CD4-positive, alpha-beta memory T cell (primary cell): ENCODE data around the gene TTC14. TPM values are rescaled to one million over a fixed set of nuclear protein-coding genes. Genes with fewer than 3 reads are reported as not detected.

Experiments used
- CTCF ChIA-PET: fragments of 350-600 bp; sonication (Branson Sonifier 250); formaldehyde crosslinking; loops from one replicate; lab custom pipeline; 2021; ENCODE audit warnings: inconsistent platforms; ENCODE audit not compliant: partially characterized antibody; lab: Charles Lee
- POLR2A ChIA-PET: fragments of 350-600 bp; sonication (Branson Sonifier 250); formaldehyde crosslinking; loops from one replicate; lab custom pipeline; 2021; ENCODE audit not compliant: partially characterized antibody; lab: Charles Lee
- DNase-seq, 5 donors: peaks; one replicate each; pipeline versions ENCODE4 v3.0.0 to v3.0.0-alpha.2; 2020 to 2022; ENCODE audit warnings: mixed read lengths in 1 of 5
- H3K27ac ChIP-seq: one replicate; pipeline ENCODE4 v1.7.0; 2013; ENCODE audit warnings: low read depth, low read length
- H3K27me3 ChIP-seq: 2 replicates; pipeline ENCODE4 v1.7.0; 2013; ENCODE audit warnings: mild to moderate bottlenecking, low read length, moderate library complexity; ENCODE audit not compliant: insufficient read depth
- H3K36me3 ChIP-seq: 2 replicates; pipeline ENCODE4 v1.7.0; 2013; ENCODE audit warnings: mild to moderate bottlenecking, low read length, moderate library complexity; ENCODE audit not compliant: insufficient read depth
- H3K4me1 ChIP-seq: 2 replicates; pipeline ENCODE4 v1.7.0; 2013; ENCODE audit warnings: mild to moderate bottlenecking, low read length, moderate library complexity; ENCODE audit not compliant: insufficient read depth
- H3K4me3 ChIP-seq, 2 donors: one replicate each; pipeline ENCODE4 v1.7.0; 2013; ENCODE audit warnings: low read length in 2 of 2, mild to moderate bottlenecking in 1 of 2
- H3K9me3 ChIP-seq, 2 donors: one replicate each; pipeline ENCODE4 v1.7.0; 2013; ENCODE audit warnings: low read length in 2 of 2, control low read depth in 1 of 2; ENCODE audit not compliant: control insufficient read depth in 1 of 2
- H3K27ac Mint-ChIP-seq, 7 donors: one replicate each; pipeline ENCODE4 v1.8.0; 2020 to 2021; ENCODE audit warnings: mixed read lengths in 7 of 7, mild to moderate bottlenecking in 6 of 7, inconsistent platforms in 3 of 7, moderate library complexity in 3 of 7
- H3K27me3 Mint-ChIP-seq, 2 donors: one replicate each; pipeline ENCODE4 v1.8.0; 2020 to 2021; ENCODE audit warnings: mixed read lengths in 2 of 2
- H3K36me3 Mint-ChIP-seq, 2 donors: one replicate each; pipeline ENCODE4 v1.8.0; 2020 to 2021; ENCODE audit warnings: mixed read lengths in 2 of 2, inconsistent platforms in 1 of 2, mild to moderate bottlenecking in 1 of 2
- H3K4me1 Mint-ChIP-seq, 4 donors: one replicate each; pipeline ENCODE4 v1.8.0; 2020 to 2021; ENCODE audit warnings: mixed read lengths in 4 of 4, mild to moderate bottlenecking in 1 of 4
- H3K4me3 Mint-ChIP-seq, 8 donors: one replicate each; pipeline ENCODE4 v1.8.0; 2020 to 2021; ENCODE audit warnings: mixed read lengths in 8 of 8, mild to moderate bottlenecking in 7 of 8, moderate library complexity in 6 of 8, inconsistent platforms in 3 of 8
- H3K9me3 Mint-ChIP-seq, 8 donors: one replicate each; pipeline ENCODE4 v1.8.0; 2020 to 2021; ENCODE audit warnings: mixed read lengths in 8 of 8, mild to moderate bottlenecking in 5 of 8, inconsistent platforms in 3 of 8, moderate library complexity in 1 of 8
- intact Hi-C: fragments of 100-400 bp; cut with micrococcal nuclease; formaldehyde crosslinking; loops from one replicate; pipeline ENCODE4 v1.15.1; 2023
- polyA plus RNA-seq, 2 donors: library from polyadenylated mRNA; unstranded; fragments of 300-500 nt; fragmentation: Illumina TruSeq; gene quantifications; one replicate each; pipeline ENCODE4 v1.2.3, GENCODE V29; 2021
- total RNA-seq, 2 experiments: library from RNA; stranded (reverse); gene quantifications; one replicate each; pipeline ENCODE4 v1.2.3, GENCODE V29; 2021

Gene TTC14, protein sequence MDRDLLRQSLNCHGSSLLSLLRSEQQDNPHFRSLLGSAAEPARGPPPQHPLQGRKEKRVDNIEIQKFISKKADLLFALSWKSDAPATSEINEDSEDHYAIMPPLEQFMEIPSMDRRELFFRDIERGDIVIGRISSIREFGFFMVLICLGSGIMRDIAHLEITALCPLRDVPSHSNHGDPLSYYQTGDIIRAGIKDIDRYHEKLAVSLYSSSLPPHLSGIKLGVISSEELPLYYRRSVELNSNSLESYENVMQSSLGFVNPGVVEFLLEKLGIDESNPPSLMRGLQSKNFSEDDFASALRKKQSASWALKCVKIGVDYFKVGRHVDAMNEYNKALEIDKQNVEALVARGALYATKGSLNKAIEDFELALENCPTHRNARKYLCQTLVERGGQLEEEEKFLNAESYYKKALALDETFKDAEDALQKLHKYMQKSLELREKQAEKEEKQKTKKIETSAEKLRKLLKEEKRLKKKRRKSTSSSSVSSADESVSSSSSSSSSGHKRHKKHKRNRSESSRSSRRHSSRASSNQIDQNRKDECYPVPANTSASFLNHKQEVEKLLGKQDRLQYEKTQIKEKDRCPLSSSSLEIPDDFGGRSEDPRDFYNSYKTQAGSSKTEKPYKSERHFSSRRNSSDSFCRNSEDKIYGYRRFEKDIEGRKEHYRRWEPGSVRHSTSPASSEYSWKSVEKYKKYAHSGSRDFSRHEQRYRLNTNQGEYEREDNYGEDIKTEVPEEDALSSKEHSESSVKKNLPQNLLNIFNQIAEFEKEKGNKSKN
- total RNA-seq (100 to 1,000 TPM; 168 to 177 TPM), polyA plus RNA-seq (10 to 100 TPM; 15.7 to 16.4 TPM)

DNA sequence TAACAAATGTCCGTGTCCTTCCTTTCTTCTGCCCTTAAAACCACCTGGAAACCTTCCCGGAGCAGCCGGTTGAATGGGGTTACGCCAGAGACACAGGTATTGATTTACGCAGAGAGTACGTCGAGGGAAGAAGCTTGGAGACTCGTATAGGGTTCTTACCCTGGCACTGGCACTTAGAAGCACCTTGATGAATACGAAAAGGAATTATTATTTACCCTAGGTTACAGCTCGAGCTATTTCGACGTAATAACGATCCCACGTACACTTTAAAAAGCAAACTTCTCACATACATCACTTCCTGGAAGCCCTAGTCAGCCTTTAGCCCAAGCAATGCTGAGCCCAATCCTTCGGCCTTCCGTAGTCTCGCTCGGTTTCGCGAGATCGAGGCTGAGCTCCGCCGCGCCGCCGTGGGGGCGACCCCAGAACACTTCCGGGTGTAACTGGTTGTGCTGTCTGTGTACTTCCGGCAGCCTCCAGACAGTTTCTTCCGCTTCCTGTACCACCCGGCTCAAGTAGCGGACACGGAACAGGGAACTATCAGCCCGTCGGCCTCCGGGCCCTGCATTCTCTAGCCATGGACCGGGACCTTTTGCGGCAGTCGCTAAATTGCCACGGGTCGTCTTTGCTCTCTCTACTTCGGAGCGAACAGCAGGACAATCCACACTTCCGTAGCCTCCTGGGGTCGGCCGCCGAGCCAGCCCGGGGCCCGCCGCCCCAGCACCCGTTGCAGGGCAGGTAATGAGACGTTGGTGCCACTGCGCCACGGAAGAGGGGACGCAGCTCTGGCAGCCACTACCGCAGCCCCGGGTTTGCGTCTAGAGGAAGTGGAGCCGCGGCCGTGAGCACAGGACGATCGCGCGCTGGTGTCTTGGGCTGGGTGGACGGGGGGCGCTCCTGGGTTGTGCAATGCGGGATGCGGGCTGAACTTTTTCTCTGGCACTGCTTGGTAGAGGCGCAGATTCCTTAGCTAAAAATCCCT, at the start of gene TTC14:
Gene TTC14 (plus strand): TSS at position 476 of the 979 bp plus-strand sequence. CDS start 99 bp downstream, at position 575.
- peak within 1 kb of the TSS; percentile 89 for H3K27ac ChIP-seq
- H3K36me3 ChIP-seq: peaks cover 23% of the 10 kb centered on the region
- POLR2A ChIA-PET: interaction anchor here (0.6 to 2.4 kb wide), 19 partner anchors 9 to 1454 kb away, joined by 3 to 35 read pairs (median 4); partner anchors contain the start of genes ACTL6A, CCDC39, DNAJC19 and FXR1
- H3K27me3 ChIP-seq: no peaks in the 10 kb centered on the region
- H3K27me3 Mint-ChIP-seq: peaks cover 5 to 6% of the 10 kb centered on the region in 2 donors
- intact Hi-C loops: loop anchor here (1.0 to 5.0 kb wide), 6 partner anchors 77 to 1455 kb away; partner anchors contain the start of genes CCDC39, DNAJC19, FXR1 and PIK3CA
- peaks cover 30% of the 10 kb centered on the region for H3K4me1 ChIP-seq
- peak within 1 kb of the TSS; percentile 95 to 99 (median 97) for H3K27ac Mint-ChIP-seq
- H3K9me3 Mint-ChIP-seq: peaks cover 0 to 4% (median 2%) of the 10 kb centered on the region in 8 donors
- CTCF ChIA-PET: interaction anchor here (0.7 to 2.0 kb wide), 5 partner anchors 10 to 388 kb away, joined by 3 to 12 read pairs (median 5); partner anchors contain the start of genes CCDC39 and FXR1
- peak within 1 kb of the TSS; percentile 90 to 98 (median 96) for H3K4me3 Mint-ChIP-seq
- DNase-seq: peak; percentile 92 to 94 (median 93)
- peaks cover 36 to 44% of the 10 kb centered on the region in 2 donors for H3K36me3 Mint-ChIP-seq
- H3K4me3 ChIP-seq: peak within 1 kb of the TSS; percentile 67 to 89
- H3K9me3 ChIP-seq: no peaks in the 10 kb centered on the region
- peaks cover 19 to 42% (median 26%) of the 10 kb centered on the region in 4 donors for H3K4me1 Mint-ChIP-seq

DNA sequence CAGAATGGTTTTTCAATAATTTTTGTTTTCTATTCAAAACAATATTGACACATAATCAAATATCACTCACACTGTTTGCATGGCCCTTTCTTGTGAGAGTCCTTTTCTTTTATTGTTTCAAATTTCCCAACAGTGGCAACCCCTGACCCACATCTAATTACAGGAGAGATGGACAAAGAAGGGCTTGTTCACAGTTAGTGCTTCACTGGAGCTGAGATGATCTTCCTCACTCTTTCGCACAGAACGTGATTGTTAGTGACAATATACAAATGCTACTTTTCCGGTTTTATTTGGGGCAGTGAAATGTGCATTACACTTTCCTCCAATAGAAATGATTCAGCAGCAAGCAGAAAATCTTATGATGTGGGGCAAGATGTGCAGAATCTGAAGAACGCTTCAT, 38.6 kb upstream of the TTC14 start:
- no peaks in the 10 kb centered on the region for H3K9me3 ChIP-seq
- H3K27me3 ChIP-seq: no peaks in the 10 kb centered on the region
- ChIA-PET POLR2A (no interaction called here), CTCF (no interaction called here)
- intact Hi-C loops: no loop called here
- no peaks in the 10 kb centered on the region for H3K36me3 Mint-ChIP-seq
- DNase-seq: no peak
- H3K4me3 ChIP-seq: no peak overlapping the region
- no peak overlapping the region for H3K4me3 Mint-ChIP-seq
- H3K9me3 Mint-ChIP-seq: peaks cover 0 to 17% (median 10%) of the 10 kb centered on the region in 8 donors
- H3K36me3 ChIP-seq: no peaks in the 10 kb centered on the region
- H3K27ac ChIP-seq: no peak overlapping the region
- no peaks in the 10 kb centered on the region for H3K4me1 ChIP-seq
- no peak overlapping the region for H3K27ac Mint-ChIP-seq
- H3K4me1 Mint-ChIP-seq: peaks cover 0 to 2% (median 0%) of the 10 kb centered on the region in 4 donors
- peaks cover 5% of the 10 kb centered on the region in 2 donors for H3K27me3 Mint-ChIP-seq

DNA sequence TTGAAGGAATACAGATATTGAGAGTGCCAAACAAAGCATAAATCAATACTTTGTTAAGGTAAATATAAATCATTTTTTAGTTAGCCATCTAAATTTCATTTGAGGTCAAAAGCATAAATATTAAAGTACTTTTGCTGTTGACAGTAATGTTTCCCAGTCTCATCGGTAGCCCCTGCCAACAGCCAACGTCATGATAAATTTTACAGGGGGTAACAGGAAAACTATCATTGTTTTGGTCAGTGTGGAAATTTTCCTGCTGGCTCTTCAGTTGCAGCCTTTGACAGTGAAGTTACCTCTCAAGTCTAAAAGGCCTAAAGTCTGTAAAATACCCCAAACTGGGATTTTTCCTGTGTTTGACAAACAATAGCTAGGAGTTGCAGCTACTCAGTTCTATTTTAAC, 37.3 kb upstream of the TTC14 start:
- no peak for DNase-seq
- H3K4me1 ChIP-seq: no peaks in the 10 kb centered on the region
- no peak overlapping the region for H3K4me3 ChIP-seq
- H3K27me3 ChIP-seq: no peaks in the 10 kb centered on the region
- intact Hi-C loops: no loop called here
- ChIA-PET CTCF (no interaction called here), POLR2A (no interaction called here)
- Mint-ChIP-seq H3K36me3 (no peaks in the 10 kb centered on the region), H3K27me3 (peaks cover 6% of the 10 kb centered on the region in 2 donors), H3K27ac (no peak overlapping the region), H3K9me3 (peaks cover 0 to 10% (median 3%) of the 10 kb centered on the region in 8 donors), H3K4me3 (no peak overlapping the region), H3K4me1 (peaks cover 0 to 2% (median 0%) of the 10 kb centered on the region in 4 donors)
- H3K36me3 ChIP-seq: no peaks in the 10 kb centered on the region
- H3K9me3 ChIP-seq: no peaks in the 10 kb centered on the region
- H3K27ac ChIP-seq: no peak overlapping the region

DNA sequence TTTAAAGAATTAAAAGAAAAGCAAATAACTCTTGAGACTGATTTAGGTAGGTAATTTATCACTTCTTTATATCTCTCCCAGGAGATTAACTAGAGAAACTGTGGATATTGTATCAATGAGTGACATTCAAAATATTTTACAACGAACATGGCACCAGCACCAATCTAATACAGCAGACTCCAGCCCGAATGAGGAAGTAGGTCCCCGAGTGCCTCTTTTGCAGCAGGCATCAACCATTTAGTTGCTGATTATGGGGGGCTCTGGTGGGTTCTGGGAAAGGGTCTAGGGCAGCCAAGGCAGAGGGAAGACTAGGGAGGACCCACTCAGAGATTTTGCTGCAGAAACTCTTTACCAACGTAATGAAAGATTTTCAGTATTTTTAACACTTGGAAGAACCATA, 31.7 kb upstream of the TTC14 start:
- H3K27ac Mint-ChIP-seq: no peak overlapping the region
- POLR2A ChIA-PET: no interaction called here
- H3K9me3 Mint-ChIP-seq: peaks cover 0 to 4% (median 0%) of the 10 kb centered on the region in 8 donors
- Histone ChIP-seq H3K36me3 (no peaks in the 10 kb centered on the region), H3K4me3 (no peak overlapping the region), H3K9me3 (no peaks in the 10 kb centered on the region), H3K27me3 (no peaks in the 10 kb centered on the region), H3K4me1 (no peaks in the 10 kb centered on the region), H3K27ac (no peak overlapping the region)
- H3K4me1 Mint-ChIP-seq: peaks cover 0 to 2% (median 0%) of the 10 kb centered on the region in 4 donors
- CTCF ChIA-PET: no interaction called here
- no peak for DNase-seq
- peaks cover 4 to 6% of the 10 kb centered on the region in 2 donors for H3K27me3 Mint-ChIP-seq
- no peak overlapping the region for H3K4me3 Mint-ChIP-seq
- no peaks in the 10 kb centered on the region for H3K36me3 Mint-ChIP-seq
- intact Hi-C loops: no loop called here

DNA sequence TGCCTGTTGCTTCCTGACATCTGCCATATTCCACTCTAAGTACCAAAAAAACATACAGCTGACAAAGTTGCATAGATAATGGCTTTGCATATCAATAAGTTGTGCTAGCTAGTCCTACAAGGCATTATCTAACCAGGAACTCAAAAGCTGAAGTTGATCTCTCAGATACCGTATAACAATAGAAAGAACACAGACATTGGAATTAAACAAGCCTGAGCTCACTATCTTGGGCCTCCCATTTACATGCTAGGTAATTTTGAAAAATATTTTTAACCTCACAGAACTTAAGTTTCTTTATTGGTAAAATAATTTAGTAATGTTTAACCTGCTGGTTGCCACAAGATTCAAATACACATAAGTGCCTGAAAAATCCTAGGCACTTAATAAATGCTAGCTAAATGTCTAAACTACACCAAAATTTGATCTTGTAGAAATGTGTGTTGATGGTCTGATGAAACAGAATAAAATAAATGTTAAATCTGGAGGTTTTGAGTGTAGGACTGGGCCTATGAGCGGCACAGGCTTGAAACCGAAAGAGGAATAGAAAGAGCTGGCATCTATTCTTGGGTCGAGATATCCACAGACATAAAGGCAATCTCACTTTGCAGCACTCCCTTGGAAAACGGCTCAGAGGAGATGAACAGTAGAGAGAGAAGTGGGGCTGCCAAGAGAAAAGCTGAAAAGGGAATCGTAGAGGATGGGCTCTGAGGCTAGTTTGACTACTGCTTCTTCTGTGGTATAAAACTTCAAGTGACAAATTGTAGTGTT, 29.9 kb upstream of the TTC14 start:
- no peaks in the 10 kb centered on the region for H3K27me3 ChIP-seq

DNA sequence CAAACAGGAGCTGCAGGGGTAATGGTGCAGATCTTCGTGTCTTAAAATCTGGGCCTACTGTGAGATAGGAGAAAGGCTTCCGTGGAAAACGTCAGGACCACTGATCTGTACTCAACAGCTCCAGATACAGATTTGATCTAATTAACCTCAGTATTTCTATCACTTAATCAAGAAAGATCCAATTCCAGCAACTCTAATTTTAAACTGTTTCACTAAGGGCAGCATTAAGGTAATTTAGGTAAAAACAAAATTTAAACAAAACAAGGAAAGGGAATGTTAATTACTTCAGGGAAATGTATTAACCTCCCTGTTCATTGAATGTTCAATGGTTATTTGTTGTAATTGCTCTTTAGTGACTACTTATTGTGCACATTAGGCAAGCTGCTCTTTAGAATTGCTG, 26.4 kb upstream of the TTC14 start:
- no peak for DNase-seq
- H3K9me3 ChIP-seq: no peaks in the 10 kb centered on the region
- ChIA-PET POLR2A (no interaction called here), CTCF (no interaction called here)
- H3K27ac ChIP-seq: no peak overlapping the region
- Mint-ChIP-seq H3K27me3 (peaks cover 1 to 5% of the 10 kb centered on the region in 2 donors), H3K27ac (no peak overlapping the region), H3K4me3 (no peak overlapping the region), H3K4me1 (no peaks in the 10 kb centered on the region), H3K9me3 (peaks cover 0 to 2% (median 0%) of the 10 kb centered on the region in 8 donors), H3K36me3 (no peaks in the 10 kb centered on the region)
- H3K4me3 ChIP-seq: no peak overlapping the region
- H3K36me3 ChIP-seq: no peaks in the 10 kb centered on the region
- no peaks in the 10 kb centered on the region for H3K27me3 ChIP-seq
- intact Hi-C loops: no loop called here
- no peaks in the 10 kb centered on the region for H3K4me1 ChIP-seq

More for the DNA sequence above, 29.9 kb upstream of the TTC14 start:
- Mint-ChIP-seq H3K4me1 (no peaks in the 10 kb centered on the region), H3K36me3 (no peaks in the 10 kb centered on the region), H3K9me3 (peaks cover 0 to 2% (median 0%) of the 10 kb centered on the region in 8 donors), H3K4me3 (no peak overlapping the region), H3K27ac (no peak overlapping the region), H3K27me3 (peaks cover 4 to 9% of the 10 kb centered on the region in 2 donors)
- no peak overlapping the region for H3K27ac ChIP-seq
- POLR2A ChIA-PET: no interaction called here
- H3K36me3 ChIP-seq: no peaks in the 10 kb centered on the region
- intact Hi-C loops: no loop called here
- no peaks in the 10 kb centered on the region for H3K4me1 ChIP-seq
- CTCF ChIA-PET: no interaction called here
- no peaks in the 10 kb centered on the region for H3K9me3 ChIP-seq
- no peak overlapping the region for H3K4me3 ChIP-seq
- DNase-seq: no peak
